GM18502 (cell line): Measurements from ENCODE around the gene PUS10.

Experiments used
- ATAC-seq: cut with Tn5 transposase; IDR thresholded peaks from one replicate; pipeline ENCODE4 v1.9.1; 2021; ENCODE audit warnings: mild to moderate bottlenecking; ENCODE audit not compliant: unreplicated experiment, poor library complexity

PUS10 gene

DNA sequence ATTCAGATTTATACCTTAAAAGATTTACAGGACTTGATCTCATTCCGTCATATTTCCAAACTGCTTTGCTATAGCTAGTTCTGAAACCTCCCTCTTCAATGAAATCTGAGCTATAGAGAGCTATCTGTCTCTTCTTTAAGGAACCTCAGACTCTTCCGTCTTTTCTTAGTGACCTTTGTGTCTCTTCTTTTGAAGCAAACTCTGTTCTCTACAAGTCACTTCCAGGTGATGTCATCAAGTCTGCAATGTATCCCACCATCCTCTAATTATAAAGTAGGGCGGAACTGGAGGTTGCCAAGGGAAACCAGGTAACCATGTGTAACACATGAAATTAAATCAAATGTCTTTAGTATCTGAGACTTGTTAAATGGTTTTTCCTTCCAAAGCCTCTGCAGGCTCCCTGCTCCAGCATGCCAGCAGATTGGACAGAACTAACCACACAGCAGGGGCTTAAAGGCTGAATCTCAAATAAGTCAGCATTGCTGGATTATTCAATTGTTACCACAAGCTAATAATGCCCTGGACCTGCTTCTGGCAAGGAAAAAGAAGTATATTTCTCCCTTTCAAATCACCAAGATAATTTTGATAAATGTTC is 41.7 kb downstream of the PUS10 start:
- ATAC-seq: no peak

DNA sequence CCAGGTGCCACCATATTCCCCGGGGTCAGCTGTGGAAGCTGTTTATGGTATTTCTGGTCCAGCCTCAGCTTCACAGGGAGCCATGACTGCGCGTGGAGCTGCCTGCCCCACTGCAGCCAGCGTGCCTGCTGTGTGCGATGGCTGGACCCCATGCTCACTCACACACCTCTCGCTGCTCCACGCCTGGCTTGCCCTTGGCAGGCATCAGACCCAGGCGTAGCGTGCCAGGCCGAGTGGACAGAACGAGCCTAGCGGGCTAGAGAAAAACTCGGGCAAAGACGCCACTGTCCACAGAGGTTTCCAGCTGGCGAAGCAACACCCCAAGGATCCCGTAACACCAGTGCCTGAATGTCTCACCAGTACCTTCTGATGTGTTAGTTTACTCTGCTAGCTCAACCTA is 43.4 kb downstream of the PUS10 start:
- no peak for ATAC-seq

DNA sequence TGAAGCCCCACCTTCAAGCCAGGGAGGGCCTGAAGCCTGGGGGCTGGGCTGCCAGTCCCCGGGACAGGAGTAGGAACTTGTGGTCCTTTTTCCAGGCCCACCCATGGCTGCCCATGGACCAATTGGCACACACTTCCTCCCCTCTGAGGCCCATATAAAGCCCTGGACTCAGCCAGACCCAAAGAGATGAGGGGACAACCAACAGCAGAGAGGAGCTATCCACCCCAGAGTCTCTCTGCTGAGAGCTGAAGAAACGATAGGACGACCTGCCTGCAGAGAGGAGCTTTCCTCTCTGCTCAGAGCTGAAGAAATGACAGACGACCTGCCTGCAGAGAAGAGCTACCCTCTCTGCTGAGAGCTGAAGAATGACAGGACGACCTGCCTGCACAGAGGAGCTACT is 44.4 kb downstream of the PUS10 start:
- ATAC-seq: no peak

DNA sequence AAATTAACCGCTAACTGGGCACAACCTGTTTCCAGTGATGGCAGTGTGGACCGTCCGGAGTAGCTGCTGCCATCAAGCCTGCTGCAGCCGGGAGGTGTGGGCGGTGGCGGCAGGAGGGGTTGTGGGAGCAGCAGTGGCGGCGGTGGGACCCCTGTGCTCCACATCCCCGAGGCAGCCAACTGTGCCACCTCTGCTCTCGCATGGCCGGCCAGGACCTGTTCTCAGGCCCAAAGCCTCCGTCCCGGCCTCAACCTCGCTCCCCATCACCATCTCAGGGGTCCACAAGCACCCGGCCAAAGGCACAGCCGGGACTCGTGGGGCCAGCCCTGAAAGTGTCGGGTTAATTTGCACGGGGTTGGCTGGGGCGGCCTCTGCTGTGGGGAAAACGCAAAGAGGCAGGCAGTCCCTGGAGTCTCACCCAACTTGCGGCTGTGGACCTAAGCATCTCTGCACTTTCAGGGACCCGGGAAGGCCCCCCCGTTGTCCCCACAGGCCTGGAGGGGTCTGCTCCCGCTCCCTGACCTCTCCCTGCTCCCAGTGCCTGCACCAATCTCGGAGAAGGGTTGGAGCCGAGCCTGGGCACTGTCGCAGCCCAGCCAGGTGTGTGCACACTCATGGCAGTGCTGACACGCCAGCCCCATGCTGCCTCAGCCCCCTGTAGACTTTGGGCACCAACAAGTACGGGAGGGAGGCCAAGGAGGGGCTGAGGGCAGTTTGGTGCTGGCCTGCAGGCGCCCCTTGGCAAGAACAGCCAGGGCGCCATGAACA is 45.0 kb downstream of the PUS10 start:
- no peak for ATAC-seq

DNA sequence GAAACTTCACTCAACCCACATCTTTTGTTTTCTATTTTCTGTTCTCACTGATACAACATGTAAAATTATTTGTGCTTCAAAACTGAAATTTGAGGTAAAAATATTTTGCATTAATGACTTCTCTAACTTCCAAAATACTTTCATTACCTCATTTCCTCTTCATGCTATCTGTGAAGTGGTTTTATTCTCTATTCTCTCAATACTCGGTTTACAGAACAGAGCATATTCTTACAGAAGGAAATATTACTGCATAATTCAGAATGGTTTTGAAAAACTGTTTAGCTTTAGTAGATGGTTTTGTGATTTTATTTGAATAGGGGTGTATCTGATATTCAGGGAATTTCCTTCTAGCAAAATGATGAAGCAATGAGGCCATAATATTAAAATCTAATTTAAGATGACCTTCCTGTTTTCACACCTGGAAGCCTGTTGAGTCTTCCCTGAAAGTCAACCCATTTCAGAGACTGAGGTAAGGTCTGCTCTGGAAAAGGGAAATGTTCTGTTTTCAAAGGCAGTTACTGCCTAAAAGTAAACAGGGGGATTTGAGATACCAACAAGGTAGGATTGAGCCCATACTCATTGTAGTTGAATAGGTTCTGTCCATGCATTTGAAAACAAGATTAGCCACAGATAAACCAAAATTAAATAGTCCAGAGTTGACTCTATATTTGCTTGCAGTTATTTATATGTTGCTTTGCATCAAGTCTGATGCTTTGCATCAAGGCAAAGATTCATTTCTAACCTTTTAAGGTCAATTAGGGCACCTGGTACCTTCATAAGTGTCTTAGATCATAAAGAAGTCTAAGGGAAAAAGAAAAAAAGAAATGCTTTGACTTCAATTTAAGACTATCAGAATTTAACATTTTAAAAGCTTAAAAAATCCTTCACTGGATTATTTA is 51.3 kb downstream of the PUS10 start:
- ATAC-seq: peak; percentile 73

DNA sequence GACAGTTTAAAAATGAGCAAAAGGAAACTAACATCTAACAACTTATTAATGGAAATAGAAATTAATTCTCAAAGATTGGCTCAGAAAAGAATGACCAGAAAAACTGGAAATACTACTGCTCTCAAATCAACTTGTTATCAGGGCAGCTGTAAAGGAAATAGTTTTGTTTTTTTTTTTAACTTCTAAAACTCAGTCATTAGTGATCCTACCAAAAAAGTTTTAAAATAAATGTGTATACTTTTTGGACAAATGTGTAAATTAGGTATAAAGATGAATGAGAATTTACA is 52.6 kb downstream of the PUS10 start:
- ATAC-seq: no peak

DNA sequence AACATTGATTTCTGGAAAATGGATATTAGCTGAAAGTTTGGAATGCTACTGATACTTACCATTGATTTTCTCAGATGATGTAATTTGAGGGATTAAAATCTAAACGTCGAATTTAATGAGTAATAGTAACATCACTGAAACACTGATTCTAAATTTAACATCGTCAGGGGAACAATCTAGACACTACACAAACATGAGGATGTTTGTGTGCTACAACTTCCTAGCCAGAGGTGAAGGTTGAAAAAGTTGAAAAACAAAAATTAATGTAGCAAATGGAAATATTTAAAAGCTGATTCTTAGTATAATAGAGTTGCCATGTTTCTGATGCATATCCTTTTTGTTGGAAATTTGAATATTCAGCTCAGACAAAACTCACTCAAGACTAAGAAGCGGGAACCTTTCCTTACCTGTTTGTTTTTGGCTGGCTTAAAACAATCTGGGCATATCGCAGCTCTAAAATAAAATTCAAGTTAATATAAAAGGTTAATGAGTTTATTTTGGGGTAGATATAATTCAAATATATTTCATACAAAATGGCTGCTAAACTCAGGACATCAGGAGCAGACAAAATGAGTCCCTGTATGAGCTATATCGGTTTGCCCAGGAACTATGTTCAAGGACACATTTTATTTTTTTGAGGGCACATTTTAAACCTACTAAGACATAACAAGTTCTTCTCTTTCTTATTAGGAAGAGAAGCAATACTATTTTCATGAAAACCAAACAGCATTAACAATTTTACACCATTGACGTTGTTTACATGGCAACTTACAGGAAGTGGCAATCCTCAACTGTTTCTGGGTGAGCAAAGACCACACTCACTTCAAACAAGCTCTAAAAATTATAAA is 53.2 kb downstream of the PUS10 start:
- ATAC-seq: no peak

DNA sequence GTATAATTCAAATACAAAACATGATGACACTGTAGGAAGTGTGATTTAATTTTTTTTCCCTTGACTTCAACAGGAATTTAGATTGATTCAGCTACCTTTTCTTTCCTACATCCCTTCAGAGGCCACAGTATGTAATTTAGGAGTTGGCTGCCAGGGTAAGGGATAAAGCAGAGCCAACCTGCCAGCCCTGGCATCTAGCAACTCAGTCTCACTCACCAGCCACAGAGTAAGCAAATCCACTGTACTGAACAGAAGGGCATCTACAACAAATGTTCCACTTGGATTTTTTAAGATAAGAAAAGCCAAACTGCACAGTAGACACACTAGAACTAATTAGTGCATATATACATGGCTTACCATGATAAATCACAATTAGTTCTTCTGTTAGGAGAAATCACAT is 54.9 kb downstream of the PUS10 start:
- no peak for ATAC-seq

DNA sequence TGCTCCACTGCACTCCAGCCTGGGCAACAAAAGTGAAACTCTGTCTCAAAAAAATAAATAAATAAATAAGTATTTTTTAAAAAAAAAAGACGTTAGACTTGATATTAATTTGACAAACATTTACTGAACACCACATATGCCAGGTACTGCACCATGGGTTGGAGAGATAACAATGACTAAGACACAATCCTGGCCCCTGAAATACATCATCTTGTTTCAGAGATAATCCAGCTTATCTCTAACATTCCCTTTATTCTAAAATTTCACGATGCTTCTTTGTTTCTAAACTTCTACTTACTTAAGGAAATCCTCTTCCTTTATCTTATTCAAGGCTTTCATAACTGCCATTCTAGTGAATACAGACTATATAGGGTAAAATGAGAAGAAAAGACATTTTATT is 55.5 kb downstream of the PUS10 start:
- no peak for ATAC-seq

DNA sequence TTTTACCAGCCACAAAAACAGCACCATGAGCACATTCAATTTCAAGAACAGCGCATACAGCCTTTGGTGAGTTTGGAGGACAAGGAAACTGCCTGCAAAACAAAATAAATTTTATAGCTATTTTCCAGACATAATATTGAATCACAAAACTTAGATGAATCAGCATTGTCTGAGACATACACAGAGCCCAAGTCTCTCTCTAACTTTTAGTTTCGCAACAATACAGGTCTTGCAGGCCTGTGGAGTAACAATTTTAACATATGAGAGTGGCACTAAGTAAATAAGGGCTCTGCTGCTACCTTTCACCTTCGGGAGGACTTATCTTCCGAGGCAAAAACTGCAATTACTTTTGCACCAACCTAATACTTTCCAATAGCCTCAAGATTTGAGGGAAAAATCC is 56.6 kb downstream of the PUS10 start:
- ATAC-seq: no peak

DNA sequence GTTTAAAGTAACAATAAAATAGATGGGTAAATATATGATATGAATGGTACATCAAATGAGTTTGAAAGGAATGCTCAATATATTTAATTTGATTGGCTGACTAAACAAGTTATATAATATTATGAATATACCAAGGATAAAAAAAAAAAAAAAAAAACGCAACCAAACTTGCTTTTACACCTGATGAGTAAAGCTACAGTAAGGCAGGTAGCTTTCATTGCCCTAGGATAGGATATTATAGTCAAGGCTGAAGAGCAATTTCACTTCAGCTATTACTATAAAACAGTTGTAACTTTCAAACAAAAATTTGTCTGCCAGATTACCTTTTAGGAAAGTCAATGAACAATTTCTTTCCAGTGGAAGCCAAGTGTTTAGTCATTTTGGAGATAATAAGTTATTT is 57.3 kb downstream of the PUS10 start:
- ATAC-seq: no peak

DNA sequence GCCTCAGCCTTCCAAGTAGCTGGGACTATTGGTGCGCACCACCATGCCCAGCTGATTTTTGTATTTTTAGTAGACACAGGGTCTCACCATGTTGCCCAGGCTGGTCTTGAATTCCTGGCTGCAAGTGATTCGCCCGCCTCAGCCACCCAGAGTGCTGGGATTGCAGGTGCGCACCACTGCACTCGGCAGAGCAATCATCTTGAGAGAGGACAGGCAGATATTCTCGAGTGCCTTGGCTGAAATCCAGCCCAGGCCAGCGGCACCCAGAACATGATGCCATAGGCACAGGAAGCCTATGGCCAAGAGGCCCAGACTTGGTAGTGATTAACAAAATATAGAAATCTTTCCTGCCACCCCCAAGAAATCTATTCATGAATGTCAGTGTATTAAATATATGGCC is 58.6 kb downstream of the PUS10 start:
- no peak for ATAC-seq

DNA sequence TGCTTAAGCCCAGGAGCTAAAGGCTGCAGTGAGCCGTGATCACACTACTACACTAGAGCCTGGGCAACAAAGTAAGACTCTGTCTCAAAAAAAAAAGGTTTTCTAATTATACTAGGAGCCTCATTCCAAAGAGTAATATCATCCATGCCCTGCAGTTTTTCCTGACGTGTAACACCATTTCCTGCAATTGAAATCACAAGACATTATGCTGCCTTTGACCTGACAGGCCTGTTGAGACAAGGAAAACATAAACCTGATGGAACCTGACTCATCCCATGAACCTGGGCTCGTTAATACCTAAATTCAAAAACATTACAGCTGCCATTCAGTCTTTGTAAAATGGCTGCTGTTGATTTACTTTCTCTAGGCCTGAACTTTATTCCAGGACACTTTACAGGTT is 59.3 kb downstream of the PUS10 start:
- ATAC-seq: no peak

DNA sequence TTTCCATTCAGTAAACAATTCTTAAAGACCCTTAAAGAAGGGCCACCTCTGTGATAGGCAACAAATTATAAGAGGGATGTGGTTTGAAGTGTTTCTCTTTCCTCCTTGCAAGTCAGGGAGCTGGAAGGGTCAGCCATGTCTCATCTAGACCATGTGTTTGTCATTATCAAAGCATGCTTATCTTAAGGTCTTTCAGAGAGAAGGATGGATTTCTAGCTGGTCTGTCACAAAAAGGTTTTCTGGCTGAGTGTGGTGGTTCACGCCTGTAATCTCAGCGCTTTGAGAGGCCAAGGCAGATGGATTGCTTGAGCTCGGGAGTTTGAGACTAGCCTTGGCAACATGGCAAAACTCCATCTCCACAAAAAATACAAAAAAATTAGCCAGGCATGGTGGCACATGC is 59.7 kb downstream of the PUS10 start:
- no peak for ATAC-seq

DNA sequence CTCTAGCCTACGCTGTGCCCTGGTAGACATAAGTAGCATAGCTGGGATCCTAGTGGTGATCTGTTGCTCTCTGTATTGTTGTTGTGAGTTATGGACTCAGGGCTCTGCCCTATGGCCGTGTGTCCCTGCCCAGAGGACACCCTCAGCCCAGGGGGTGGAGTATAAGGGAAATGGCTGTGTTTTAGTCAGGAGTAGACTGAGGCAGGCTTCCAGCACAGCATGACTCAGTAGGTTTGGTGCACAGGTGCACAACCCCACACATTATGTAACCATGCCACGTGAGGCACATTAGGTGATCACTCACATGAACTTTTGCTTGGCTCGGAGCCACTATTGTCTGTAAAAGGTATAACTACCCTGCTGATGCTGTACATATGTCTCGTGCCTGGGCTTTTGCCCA is 60.4 kb downstream of the PUS10 start:
- no peak for ATAC-seq

DNA sequence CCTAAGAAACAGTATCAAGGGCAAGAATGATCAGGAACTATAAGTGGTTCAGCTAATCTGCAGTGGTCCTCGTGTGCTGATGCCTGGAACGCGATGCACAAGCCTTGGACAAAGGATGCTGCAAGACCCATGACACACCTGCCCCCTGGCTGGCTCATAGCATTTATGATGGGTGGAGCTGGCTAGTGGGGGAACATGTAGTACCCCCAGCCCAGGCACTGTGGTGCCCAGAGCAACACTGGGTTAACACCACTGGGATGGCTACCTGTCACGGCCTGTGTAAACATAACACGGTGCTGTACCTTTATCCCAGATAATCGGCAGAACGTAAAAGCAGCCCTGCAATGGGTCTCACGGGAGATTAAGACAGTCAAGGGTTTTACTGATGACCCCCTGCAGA is 60.8 kb downstream of the PUS10 start:
- no peak for ATAC-seq

DNA sequence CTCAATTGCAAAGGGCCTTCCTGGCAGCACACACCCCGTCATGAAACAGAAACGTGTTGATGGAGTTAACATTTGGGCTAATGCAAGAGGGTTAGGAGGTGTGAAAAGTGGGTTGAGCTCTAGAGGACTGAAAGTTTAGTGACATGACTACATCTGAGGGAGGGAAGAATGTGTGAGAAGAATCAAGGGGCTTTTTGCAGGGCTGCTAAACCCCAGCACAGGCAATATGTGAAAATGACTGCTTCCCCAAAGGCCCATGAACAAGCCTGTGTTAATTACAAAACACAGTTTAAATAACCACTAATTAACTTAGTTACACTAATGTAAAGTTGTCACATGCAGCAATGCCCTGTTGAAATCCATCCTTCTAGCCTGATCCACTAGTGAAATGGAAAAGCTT is 63.9 kb downstream of the PUS10 start:
- no peak for ATAC-seq

DNA sequence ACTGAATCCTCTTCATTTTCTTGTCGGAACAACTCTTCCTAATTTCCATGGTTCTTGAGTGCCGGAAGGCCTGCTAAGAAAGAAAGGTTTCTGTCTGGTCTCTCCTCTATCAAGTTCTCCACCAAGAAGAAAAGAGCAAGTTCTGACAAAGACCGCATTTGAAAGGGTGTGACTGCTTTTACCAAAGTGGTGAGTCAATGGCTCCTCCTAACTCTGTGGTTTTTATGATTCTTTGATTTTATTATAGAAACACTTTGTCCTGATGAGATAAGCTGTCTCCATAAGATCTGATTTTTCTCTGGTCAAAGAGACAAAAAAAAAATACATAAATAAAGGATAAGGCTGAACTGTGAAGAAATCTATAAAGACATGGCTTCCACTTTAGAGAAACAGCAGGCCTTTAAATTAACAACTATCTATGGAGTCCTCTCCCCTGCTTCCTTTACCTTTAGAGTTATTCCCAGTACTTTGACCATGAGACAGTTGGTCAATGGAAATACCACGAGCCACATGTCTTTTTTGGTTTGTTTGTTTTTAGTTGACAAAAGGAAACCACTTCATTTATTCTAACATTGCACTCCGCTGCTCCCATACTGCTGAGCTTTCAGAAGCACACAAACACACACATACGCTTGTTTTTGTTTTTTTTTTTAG is 69.0 kb downstream of the PUS10 start:
- no peak for ATAC-seq

DNA sequence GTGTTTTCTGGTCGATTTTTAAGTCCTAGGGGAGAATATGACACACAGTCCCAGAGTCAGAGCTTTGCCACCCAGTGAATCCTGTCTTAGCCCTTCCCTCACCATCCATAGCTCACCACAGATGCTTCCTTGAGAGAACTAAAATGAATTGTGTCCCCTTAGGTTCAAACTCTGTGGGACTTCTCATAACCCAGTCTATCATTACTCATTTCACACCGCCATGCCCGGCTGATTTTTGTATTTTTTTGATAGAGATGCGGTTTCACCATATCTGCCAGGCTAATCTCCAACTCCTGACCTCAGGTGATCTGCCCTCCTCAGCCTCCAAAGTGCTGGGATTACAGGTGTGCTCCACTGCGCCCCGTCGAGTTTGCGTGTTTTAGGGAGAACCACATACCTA is 69.9 kb downstream of the PUS10 start:
- ATAC-seq: no peak

DNA sequence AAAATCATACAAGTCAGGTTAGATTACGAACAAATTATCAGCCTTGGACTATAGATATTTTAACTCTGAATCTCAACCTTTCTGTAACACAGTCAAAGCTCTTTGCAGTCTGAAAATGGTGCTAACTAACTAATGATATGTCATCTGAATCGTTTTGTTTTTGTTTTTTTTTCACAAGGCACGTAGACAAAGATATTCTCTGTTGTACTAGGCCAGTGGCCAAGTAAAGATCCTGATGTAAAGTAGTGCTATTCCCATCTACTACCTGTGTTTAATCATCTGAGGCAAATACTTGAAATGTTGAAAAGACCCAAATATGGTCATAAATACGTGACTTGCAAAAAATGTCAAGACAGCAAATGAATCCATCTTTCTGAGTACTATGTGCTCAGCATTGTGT is 71.0 kb downstream of the PUS10 start:
- no peak for ATAC-seq
